Progenitor cell of endocrine pancreas (in vitro differentiated cells): ENCODE data around the gene CES5A. TPM values are rescaled to one million over a fixed set of nuclear protein-coding genes. Genes with fewer than 3 reads are reported as not detected.
"Not testable (repeated sequence)": the region's sequence is repeated elsewhere in the genome, so short reads cannot be mapped to it uniquely, and the experiment has no call there.

Experiments
- DNase-seq: peaks from one replicate; pipeline ENCODE4 v3.0.0; 2021; ENCODE audit warnings: low spot score; ENCODE audit not compliant: unreplicated experiment
- H3K27ac Mint-ChIP-seq: 2 replicates; pipeline ENCODE4 v1.8.0; 2021; ENCODE audit warnings: mild to moderate bottlenecking, moderate library complexity, mixed read lengths
- H3K27me3 Mint-ChIP-seq: 2 replicates; pipeline ENCODE4 v1.8.0; 2021; ENCODE audit warnings: mixed read lengths
- H3K36me3 Mint-ChIP-seq: 2 replicates; pipeline ENCODE4 v1.8.0; 2022; ENCODE audit warnings: mixed read lengths; ENCODE audit not compliant: insufficient read depth
- H3K4me1 Mint-ChIP-seq: 2 replicates; pipeline ENCODE4 v1.8.0; 2021; ENCODE audit warnings: low read depth, mixed read lengths
- H3K4me3 Mint-ChIP-seq: 2 replicates; pipeline ENCODE4 v1.8.0; 2021; ENCODE audit warnings: low read depth, mild to moderate bottlenecking, moderate library complexity, mixed read lengths
- H3K9me3 Mint-ChIP-seq: 2 replicates; pipeline ENCODE4 v1.8.0; 2021; ENCODE audit warnings: low read depth, mixed read lengths
- total RNA-seq: library from RNA; stranded (reverse); gene quantifications from 2 replicates; pipeline ENCODE4 v1.2.1, GENCODE V29; 2021
- TF ChIP-seq, protein P1 (sequence below): fragments of 200-600 bp; sonication (generic); IDR thresholded peaks from one replicate; pipeline ENCODE4 v1.5.0; 2021; ENCODE audit warnings: antibody characterized with exemption, mild to moderate bottlenecking; ENCODE audit not compliant: unreplicated experiment

Gene CES5A
- total RNA-seq, 1 donor from 2014 or later: not detected

DNA sequence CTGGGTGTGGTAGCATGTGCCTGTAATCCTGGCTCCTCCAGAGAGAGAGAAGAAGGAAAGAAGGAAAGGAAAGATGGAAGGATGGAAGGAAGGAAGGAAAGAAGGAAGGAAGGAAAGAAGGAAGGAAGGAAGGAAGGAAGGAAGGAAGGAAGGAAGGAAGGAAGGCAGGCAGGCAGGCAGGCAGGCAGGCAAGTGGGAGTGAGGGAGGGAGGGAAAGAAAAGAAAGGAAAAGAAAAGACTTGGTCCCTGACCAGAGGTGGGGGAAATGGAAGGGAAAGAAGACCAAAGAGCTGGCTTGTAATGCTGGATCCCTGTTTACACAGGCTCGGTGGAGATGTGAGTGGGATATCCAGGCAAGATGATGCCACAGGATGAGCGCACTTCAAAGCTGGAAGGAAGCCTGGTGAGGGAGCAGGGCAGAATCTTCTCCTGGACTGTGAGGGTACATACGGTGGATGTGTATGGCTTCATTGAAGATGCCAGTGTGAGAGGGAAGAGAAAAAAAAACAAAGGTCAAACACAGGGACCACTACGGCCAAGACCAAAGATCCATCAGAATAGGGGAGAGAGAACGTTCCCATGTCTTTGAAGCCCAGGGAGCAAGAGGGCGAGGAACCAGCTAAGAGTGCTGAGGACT is 44.4 kb downstream of the CES5A start:
- peaks cover 43% of the 10 kb centered on the region for H3K27me3 Mint-ChIP-seq

DNA sequence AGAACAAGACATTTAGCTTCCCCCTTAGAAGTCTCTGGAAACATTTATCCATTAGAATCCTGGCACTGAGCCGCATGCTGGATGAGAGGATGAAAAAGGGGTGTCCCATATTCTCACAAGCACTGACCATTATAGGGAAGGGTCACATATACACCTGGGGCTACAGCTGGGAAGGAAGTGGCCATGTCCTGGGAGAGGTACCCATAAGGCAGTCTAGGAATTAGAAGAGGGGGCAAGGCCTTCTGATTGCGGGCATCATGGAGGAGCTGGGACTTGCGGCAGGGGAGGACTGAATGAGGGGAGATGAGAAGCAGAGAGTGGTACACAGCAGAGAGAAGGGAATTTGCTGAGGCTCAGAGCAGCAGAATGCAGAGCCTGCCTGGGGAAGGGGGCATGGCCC is 45.9 kb downstream of the CES5A start:
- not testable (repeated sequence) for H3K36me3 Mint-ChIP-seq, H3K4me1 Mint-ChIP-seq, H3K27ac Mint-ChIP-seq, DNase-seq, H3K4me3 Mint-ChIP-seq, H3K9me3 Mint-ChIP-seq
- peaks cover 50% of the 10 kb centered on the region for H3K27me3 Mint-ChIP-seq

More for the DNA sequence above, 44.4 kb downstream of the CES5A start:
- H3K4me3 Mint-ChIP-seq: no peak overlapping the region
- no peaks in the 10 kb centered on the region for H3K36me3 Mint-ChIP-seq
- H3K27ac Mint-ChIP-seq: no peak overlapping the region
- H3K4me1 Mint-ChIP-seq: no peaks in the 10 kb centered on the region
- DNase-seq: no peak
- H3K9me3 Mint-ChIP-seq: no peaks in the 10 kb centered on the region
- TF ChIP-seq, protein P1, sequence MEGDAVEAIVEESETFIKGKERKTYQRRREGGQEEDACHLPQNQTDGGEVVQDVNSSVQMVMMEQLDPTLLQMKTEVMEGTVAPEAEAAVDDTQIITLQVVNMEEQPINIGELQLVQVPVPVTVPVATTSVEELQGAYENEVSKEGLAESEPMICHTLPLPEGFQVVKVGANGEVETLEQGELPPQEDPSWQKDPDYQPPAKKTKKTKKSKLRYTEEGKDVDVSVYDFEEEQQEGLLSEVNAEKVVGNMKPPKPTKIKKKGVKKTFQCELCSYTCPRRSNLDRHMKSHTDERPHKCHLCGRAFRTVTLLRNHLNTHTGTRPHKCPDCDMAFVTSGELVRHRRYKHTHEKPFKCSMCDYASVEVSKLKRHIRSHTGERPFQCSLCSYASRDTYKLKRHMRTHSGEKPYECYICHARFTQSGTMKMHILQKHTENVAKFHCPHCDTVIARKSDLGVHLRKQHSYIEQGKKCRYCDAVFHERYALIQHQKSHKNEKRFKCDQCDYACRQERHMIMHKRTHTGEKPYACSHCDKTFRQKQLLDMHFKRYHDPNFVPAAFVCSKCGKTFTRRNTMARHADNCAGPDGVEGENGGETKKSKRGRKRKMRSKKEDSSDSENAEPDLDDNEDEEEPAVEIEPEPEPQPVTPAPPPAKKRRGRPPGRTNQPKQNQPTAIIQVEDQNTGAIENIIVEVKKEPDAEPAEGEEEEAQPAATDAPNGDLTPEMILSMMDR: no peak

DNA sequence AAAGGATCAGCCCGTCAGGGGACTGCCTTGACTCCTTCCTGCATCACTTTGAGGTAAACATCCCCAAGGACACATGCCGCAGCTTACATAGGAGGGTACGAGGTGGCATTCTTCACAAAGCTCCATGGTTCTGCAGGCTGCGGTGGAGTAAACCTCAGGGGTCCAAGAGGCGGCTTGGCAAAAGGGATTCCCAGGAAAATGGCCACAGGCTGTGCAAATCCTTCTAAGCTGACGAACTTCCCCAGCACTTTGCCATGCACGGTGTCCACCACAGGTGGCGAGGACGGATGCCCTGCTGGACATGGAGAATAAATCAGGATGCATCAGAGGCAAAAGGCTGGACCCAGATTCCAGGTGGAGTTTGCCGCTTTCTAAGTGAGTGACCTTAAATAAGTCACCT is 46.5 kb downstream of the CES5A start:
- no peak for DNase-seq
- Mint-ChIP-seq H3K36me3 (no peaks in the 10 kb centered on the region), H3K27me3 (peaks cover 47% of the 10 kb centered on the region), H3K4me1 (no peaks in the 10 kb centered on the region), H3K9me3 (no peaks in the 10 kb centered on the region), H3K4me3 (no peak overlapping the region), H3K27ac (no peak overlapping the region)
- TF ChIP-seq, protein P1: no peak

DNA sequence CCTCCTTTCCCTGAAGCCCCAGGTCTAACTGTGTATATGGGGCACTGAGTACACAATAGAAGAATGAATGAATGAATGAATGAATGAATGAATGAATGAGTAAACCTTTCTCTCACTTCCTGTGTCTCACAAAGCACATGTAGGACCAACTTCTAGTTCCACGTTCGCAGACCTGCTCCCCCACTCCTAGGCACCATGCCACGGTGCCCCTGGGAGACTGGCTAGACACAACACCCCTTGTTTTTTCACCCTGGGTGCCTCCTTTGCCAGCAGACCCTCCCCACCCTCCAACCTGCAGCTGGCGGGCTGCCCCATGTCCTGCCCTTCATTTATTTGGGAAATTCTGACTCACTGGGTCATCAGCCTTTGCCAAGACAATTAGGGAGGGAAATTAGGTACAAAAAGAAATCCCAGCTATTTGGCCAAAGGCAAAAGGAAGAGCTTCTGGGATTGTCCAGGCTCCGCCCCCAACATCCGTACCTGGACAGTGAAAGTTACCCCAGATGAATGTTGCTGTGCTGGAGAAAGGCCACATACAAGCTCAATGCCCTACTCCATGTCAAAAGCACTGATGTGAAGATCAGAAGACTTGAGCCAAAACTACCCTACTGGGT is 50.0 kb downstream of the CES5A start:
- Mint-ChIP-seq H3K9me3 (no peaks in the 10 kb centered on the region), H3K4me3 (no peak overlapping the region), H3K27ac (no peak overlapping the region), H3K36me3 (no peaks in the 10 kb centered on the region), H3K27me3 (peaks cover 54% of the 10 kb centered on the region), H3K4me1 (no peaks in the 10 kb centered on the region)
- DNase-seq: no peak
- TF ChIP-seq, protein P1: no peak

DNA sequence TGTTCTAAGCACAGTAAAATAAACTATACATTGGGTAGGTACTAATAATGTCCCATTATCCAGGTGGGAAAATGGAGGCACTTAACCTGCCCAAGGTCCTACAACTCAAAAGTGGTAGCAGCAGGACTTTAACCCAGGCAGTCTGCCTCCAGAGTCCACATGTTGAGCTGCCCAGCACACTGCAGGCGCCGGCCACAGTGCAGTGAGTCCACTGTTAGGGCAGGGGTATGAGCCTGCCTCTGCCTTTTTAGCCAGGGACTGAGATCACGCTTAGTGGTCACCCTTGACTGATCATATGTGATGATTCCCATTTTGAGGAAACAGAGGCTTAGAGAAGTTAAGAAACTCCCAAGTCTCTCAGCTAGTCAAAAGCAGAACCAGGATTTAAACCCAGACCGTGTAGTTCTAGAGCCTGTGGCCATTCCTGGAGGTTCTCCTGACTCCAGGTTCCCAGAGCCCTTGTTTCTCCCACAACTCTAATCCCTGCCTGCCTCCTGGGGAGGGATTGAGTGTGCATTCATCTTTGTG is 50.6 kb downstream of the CES5A start:
- no peak overlapping the region for H3K27ac Mint-ChIP-seq
- TF ChIP-seq, protein P1: no peak
- DNase-seq: no peak
- H3K4me1 Mint-ChIP-seq: no peaks in the 10 kb centered on the region
- H3K9me3 Mint-ChIP-seq: no peaks in the 10 kb centered on the region
- H3K36me3 Mint-ChIP-seq: no peaks in the 10 kb centered on the region
- H3K27me3 Mint-ChIP-seq: peaks cover 54% of the 10 kb centered on the region
- no peak overlapping the region for H3K4me3 Mint-ChIP-seq

DNA sequence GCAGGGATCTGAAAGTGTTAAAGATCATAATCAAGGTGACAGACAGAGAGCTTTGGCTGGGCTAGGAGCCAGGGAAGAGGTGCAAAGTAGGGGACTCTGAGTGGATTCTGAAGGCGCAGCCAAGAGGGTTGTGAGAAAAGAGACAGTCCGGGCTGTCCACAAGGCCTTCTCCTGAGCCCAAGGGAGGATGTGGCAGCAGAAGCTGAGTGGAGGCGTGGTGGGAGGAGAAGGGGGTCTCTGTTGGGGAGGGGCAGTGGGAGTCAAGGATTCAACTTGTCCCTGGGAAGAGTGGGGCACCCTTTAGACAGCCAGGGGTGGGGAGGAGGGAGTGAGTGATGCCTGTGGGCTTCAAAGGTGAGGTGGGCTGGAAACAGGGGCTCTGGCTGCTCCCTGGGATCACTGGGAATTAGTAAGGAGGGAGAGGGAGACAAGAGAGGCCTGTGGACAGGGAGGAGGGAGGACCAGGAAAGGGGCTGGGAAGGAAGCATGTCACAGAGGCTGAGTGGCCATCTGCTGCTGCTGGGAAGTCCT is 52.8 kb downstream of the CES5A start:
- no peaks in the 10 kb centered on the region for H3K9me3 Mint-ChIP-seq
- H3K4me1 Mint-ChIP-seq: no peaks in the 10 kb centered on the region
- no peaks in the 10 kb centered on the region for H3K36me3 Mint-ChIP-seq
- peaks cover 56% of the 10 kb centered on the region for H3K27me3 Mint-ChIP-seq
- no peak for DNase-seq
- TF ChIP-seq, protein P1: no peak
- no peak overlapping the region for H3K27ac Mint-ChIP-seq
- no peak overlapping the region for H3K4me3 Mint-ChIP-seq
